SK-N-SH (cell line): ENCODE measurements around the gene ASTN2.

Source experiments
- GABPA ChIP-seq: IDR thresholded peaks from 2 replicates; pipeline ENCODE4 v1.4.0; 2012; ENCODE audit warnings: low read depth, mild to moderate bottlenecking
- MAX ChIP-seq: IDR thresholded peaks from 2 replicates; pipeline ENCODE4 v1.4.0; 2012; ENCODE audit warnings: low read depth
- MXI1 ChIP-seq: IDR thresholded peaks from 2 replicates; pipeline ENCODE4 v1.6.1; 2012; ENCODE audit warnings: mild to moderate bottlenecking, low read depth, low read length, improper control_type of control experiment
- POLR2AphosphoS5 ChIP-seq: IDR thresholded peaks from 2 replicates; pipeline ENCODE4 v1.6.1; 2012; ENCODE audit warnings: low read depth, low read length
- RAD21 ChIP-seq: IDR thresholded peaks from 2 replicates; pipeline ENCODE4 v1.6.1; 2012; ENCODE audit warnings: mild to moderate bottlenecking, low read length
- RCOR1 ChIP-seq: fragments of 150-350 bp; IDR thresholded peaks from 2 replicates; pipeline ENCODE4 v1.6.1; 2017; ENCODE audit warnings: antibody characterized with exemption, low read length
- REST ChIP-seq: IDR thresholded peaks from 2 replicates; pipeline ENCODE4 v1.6.1; 2012; ENCODE audit warnings: mild to moderate bottlenecking, low read depth, low read length, moderate library complexity
- TCF12 ChIP-seq: IDR thresholded peaks from 2 replicates; pipeline ENCODE4 v1.4.0; 2012
- USF1 ChIP-seq: IDR thresholded peaks from 2 replicates; pipeline ENCODE4 v1.4.0; 2012; ENCODE audit warnings: low read depth, borderline replicate concordance
- YY1 ChIP-seq: IDR thresholded peaks from 2 replicates; pipeline ENCODE4 v1.4.0; 2012; ENCODE audit warnings: low read depth, mild to moderate bottlenecking
- TF ChIP-seq, protein P1 (sequence below): IDR thresholded peaks from 2 replicates; pipeline ENCODE4; 2012
- TF ChIP-seq, protein P2 (sequence below): fragments of 200-600 bp; sonication (generic); IDR thresholded peaks from 2 replicates; pipeline ENCODE4 v1.6.1; 2017; ENCODE audit warnings: antibody characterized with exemption, mild to moderate bottlenecking, moderate library complexity
- TF ChIP-seq, protein P3 (sequence below): fragments of 150-350 bp; IDR thresholded peaks from 2 replicates; pipeline ENCODE4 v1.6.1; 2016; ENCODE audit warnings: mild to moderate bottlenecking, low read depth, low read length
- TF ChIP-seq, protein P4 (sequence below): IDR thresholded peaks from 2 replicates; pipeline ENCODE4 v1.4.0; 2012; ENCODE audit warnings: low read depth, borderline replicate concordance

DNA sequence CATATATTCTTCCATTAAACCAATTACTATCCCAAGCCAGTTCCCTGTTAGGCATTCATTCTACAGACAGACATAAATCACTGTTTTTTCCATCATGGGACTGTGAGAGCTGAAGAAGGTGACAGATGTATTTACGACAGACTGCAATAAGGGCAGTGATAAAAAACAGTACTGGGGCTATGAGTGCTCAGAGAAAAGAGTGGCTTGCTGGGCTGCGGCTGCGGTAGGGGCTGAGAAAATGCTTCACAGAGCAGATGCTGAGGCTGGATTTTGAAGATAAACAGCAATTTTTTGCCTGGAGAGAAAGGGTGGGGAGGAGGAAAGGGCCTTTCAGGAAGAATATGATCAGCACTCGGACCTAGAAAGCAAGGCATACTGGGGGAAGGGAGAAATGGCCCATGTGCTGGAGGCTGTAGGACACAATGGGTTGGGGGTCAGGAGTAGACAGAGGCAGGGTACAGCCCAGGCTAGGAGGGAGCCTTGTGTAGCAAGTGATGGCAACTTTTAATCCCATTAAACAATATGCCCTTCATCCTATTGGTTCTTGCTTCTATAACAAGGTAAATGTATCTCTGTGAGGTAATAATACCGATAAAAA, 279.3 kb downstream of the ASTN2 start:
- TF ChIP-seq, protein P1, sequence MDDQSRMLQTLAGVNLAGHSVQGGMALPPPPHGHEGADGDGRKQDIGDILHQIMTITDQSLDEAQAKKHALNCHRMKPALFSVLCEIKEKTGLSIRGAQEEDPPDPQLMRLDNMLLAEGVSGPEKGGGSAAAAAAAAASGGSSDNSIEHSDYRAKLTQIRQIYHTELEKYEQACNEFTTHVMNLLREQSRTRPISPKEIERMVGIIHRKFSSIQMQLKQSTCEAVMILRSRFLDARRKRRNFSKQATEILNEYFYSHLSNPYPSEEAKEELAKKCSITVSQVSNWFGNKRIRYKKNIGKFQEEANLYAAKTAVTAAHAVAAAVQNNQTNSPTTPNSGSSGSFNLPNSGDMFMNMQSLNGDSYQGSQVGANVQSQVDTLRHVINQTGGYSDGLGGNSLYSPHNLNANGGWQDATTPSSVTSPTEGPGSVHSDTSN = no peak
- TF ChIP-seq RAD21 (peak; percentile 8; the same call in 1 of the 2 replicates), RCOR1 (no peak), MAX (no peak), USF1 (no peak), GABPA (no peak), TCF12 (no peak), YY1 (no peak), MXI1 (no peak), REST (no peak), POLR2AphosphoS5 (no peak)
- TF ChIP-seq, protein P2, sequence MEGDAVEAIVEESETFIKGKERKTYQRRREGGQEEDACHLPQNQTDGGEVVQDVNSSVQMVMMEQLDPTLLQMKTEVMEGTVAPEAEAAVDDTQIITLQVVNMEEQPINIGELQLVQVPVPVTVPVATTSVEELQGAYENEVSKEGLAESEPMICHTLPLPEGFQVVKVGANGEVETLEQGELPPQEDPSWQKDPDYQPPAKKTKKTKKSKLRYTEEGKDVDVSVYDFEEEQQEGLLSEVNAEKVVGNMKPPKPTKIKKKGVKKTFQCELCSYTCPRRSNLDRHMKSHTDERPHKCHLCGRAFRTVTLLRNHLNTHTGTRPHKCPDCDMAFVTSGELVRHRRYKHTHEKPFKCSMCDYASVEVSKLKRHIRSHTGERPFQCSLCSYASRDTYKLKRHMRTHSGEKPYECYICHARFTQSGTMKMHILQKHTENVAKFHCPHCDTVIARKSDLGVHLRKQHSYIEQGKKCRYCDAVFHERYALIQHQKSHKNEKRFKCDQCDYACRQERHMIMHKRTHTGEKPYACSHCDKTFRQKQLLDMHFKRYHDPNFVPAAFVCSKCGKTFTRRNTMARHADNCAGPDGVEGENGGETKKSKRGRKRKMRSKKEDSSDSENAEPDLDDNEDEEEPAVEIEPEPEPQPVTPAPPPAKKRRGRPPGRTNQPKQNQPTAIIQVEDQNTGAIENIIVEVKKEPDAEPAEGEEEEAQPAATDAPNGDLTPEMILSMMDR = no peak
- TF ChIP-seq, protein P3, sequence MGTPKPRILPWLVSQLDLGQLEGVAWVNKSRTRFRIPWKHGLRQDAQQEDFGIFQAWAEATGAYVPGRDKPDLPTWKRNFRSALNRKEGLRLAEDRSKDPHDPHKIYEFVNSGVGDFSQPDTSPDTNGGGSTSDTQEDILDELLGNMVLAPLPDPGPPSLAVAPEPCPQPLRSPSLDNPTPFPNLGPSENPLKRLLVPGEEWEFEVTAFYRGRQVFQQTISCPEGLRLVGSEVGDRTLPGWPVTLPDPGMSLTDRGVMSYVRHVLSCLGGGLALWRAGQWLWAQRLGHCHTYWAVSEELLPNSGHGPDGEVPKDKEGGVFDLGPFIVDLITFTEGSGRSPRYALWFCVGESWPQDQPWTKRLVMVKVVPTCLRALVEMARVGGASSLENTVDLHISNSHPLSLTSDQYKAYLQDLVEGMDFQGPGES = no peak
- TF ChIP-seq, protein P4, sequence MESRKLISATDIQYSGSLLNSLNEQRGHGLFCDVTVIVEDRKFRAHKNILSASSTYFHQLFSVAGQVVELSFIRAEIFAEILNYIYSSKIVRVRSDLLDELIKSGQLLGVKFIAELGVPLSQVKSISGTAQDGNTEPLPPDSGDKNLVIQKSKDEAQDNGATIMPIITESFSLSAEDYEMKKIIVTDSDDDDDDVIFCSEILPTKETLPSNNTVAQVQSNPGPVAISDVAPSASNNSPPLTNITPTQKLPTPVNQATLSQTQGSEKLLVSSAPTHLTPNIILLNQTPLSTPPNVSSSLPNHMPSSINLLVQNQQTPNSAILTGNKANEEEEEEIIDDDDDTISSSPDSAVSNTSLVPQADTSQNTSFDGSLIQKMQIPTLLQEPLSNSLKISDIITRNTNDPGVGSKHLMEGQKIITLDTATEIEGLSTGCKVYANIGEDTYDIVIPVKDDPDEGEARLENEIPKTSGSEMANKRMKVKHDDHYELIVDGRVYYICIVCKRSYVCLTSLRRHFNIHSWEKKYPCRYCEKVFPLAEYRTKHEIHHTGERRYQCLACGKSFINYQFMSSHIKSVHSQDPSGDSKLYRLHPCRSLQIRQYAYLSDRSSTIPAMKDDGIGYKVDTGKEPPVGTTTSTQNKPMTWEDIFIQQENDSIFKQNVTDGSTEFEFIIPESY = no peak
